Cardiac muscle cell (in vitro differentiated cells and primary cell): Measurements from ENCODE around the gene MLLT10. TPM values are rescaled to one million over a fixed set of nuclear protein-coding genes. Genes with fewer than 3 reads are reported as not detected.

Experiments
- DNase-seq, 2 donors: peaks; one replicate each; pipeline versions ENCODE4 v3.0.0 to v3.0.0-alpha.2; 2010 to 2017; ENCODE audit warnings: low read depth in 1 of 2, low spot score in 1 of 2
- H3K27ac ChIP-seq: fragments of 200-600 bp; sonication (generic); 2 replicates; pipeline ENCODE4 v1.5.1; 2016
- H3K27me3 ChIP-seq: fragments of 200-600 bp; sonication (generic); 2 replicates; pipeline ENCODE4 v1.6.0; 2016; ENCODE audit warnings: control low read depth
- H3K36me3 ChIP-seq: fragments of 200-600 bp; sonication (generic); 2 replicates; pipeline ENCODE4 v1.5.1; 2016; ENCODE audit warnings: control low read depth
- H3K4me1 ChIP-seq: fragments of 200-600 bp; sonication (generic); 2 replicates; pipeline ENCODE4 v1.8.1; 2017; ENCODE audit warnings: low read depth, mild to moderate bottlenecking, mixed run types
- H3K4me3 ChIP-seq: fragments of 200-600 bp; sonication (generic); 2 replicates; pipeline ENCODE4 v1.5.1; 2016; ENCODE audit warnings: mild to moderate bottlenecking
- H3K9me3 ChIP-seq: fragments of 200-600 bp; sonication (generic); 2 replicates; pipeline ENCODE4 v1.5.1; 2017; ENCODE audit warnings: low read depth, mild to moderate bottlenecking, control low read depth
- CTCF ChIP-seq: IDR thresholded peaks from 2 replicates; pipeline ENCODE4 v1.5.1; 2012; ENCODE audit warnings: low read depth, mild to moderate bottlenecking, low read length
- polyA plus RNA-seq: library from polyadenylated mRNA; unstranded; fragments of >200 nt; fragmentation: Nextera tagmentation; extraction: Ambion mirVana; gene quantifications from 2 replicates; pipeline ENCODE4 v1.2.1, GENCODE V29; 2016
- total RNA-seq: library from RNA; depleted of rRNA; stranded (reverse); fragments of >200 nt; gene quantifications from 2 replicates; pipeline ENCODE4 v1.2.3, GENCODE V29; 2016

The MLLT10 gene
- total and polyA plus RNA-seq, 2 experiments from 2014 or later, result 38.4 to 40.6 TPM

GRCh38 chr10:21526188-21526859, 7.7 kb upstream of the MLLT10 start:
- no peaks in the 10 kb centered on the region for H3K36me3 ChIP-seq
- no peaks in the 10 kb centered on the region for H3K27me3 ChIP-seq
- peak; percentile 90 to 92 for DNase-seq
- TF ChIP-seq CTCF, result no peak
- no peaks in the 10 kb centered on the region for H3K9me3 ChIP-seq
- peak overlapping the region; percentile 99 for H3K27ac ChIP-seq
- peak overlapping the region; percentile 53 for H3K4me3 ChIP-seq
- H3K4me1 ChIP-seq, result peaks cover 51% of the 10 kb centered on the region

GRCh38 chr10:21526860-21527597, 7.0 kb upstream of the MLLT10 start:
- H3K4me1 ChIP-seq, result peaks cover 49% of the 10 kb centered on the region
- TF ChIP-seq CTCF, result no peak
- peak overlapping the region; percentile 53 for H3K4me3 ChIP-seq

GRCh38 chr10:21527598-21528235, 6.3 kb upstream of the MLLT10 start:
- H3K27ac ChIP-seq, result peak overlapping the region; percentile 99

More at GRCh38 chr10:21526860-21527597, 7.0 kb upstream of the MLLT10 start:
- peak; percentile 63 to 83 for DNase-seq
- H3K36me3 ChIP-seq, result no peaks in the 10 kb centered on the region
- peak overlapping the region; percentile 99 for H3K27ac ChIP-seq
- no peaks in the 10 kb centered on the region for H3K27me3 ChIP-seq
- no peaks in the 10 kb centered on the region for H3K9me3 ChIP-seq

GRCh38 chr10:21528236-21529031, 5.6 kb upstream of the MLLT10 start:
- Histone ChIP-seq H3K27ac (peak overlapping the region; percentile 99), H3K36me3 (no peaks in the 10 kb centered on the region), H3K9me3 (no peaks in the 10 kb centered on the region), H3K4me3 (peak overlapping the region; percentile 53), H3K27me3 (no peaks in the 10 kb centered on the region), H3K4me1 (peaks cover 47% of the 10 kb centered on the region)
- no peak for TF ChIP-seq CTCF
- DNase-seq, result no peak

More at GRCh38 chr10:21527598-21528235, 6.3 kb upstream of the MLLT10 start:
- Histone ChIP-seq H3K27me3 (no peaks in the 10 kb centered on the region), H3K4me1 (peaks cover 49% of the 10 kb centered on the region), H3K36me3 (no peaks in the 10 kb centered on the region), H3K9me3 (no peaks in the 10 kb centered on the region), H3K4me3 (peak overlapping the region; percentile 53)
- no peak for TF ChIP-seq CTCF
- DNase-seq, result peak in 1 of 2 donors; percentile 54
